Measurements from ENCODE around the gene C2CD4A. TPM values are rescaled to one million over a fixed set of nuclear protein-coding genes. Genes with fewer than 3 reads are reported as not detected.

C2CD4A gene
- total and polyA plus RNA-seq, 2 of the 4 experiments (the other 2 are of a cell fraction), result not detected

DNA sequence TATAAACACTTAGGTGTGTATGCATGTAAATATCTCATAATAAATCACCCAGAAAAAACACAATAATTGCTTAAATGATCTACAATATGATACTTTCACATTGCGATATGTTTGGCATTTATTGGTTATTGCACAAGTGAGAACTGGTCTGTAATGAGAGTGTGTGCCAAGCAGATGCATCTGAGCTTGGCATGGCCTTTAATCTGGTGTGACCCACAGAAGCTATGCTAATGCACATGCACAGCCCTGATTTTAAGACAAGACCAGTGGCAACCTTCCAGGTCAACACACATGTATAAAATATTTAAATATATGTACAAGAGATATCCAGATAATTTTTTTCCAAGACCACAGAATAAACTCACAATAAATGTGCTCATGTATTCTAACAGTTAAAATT lies 42.7 kb downstream of the C2CD4A start:
- H4K5ac ChIP-seq (ENCODE audit: low read depth, low read length), result no peak overlapping the region
- no peak overlapping the region for H2BK15ac ChIP-seq (ENCODE audit: low read depth, low read length)
- no peak overlapping the region for H4K8ac ChIP-seq (ENCODE audit: low read depth in 2 of 2, low read length in 2 of 2)
- H4K20me1 ChIP-seq (ENCODE audit: insufficient read depth, low read length), result no peaks in the 10 kb centered on the region
- H2AK5ac ChIP-seq (ENCODE audit: low read depth, low read length), result no peak overlapping the region
- H2BK120ac ChIP-seq (ENCODE audit: low read depth, low read length), result no peak overlapping the region
- H3K4ac ChIP-seq (ENCODE audit: low read depth, low read length), result no peak overlapping the region
- no peak overlapping the region for H3K18ac ChIP-seq (ENCODE audit: low read depth, low read length)
- no peak overlapping the region for H2BK5ac ChIP-seq (ENCODE audit: low read depth, low read length, poor library complexity, severe bottlenecking)
- no peak overlapping the region for H3K9ac ChIP-seq (ENCODE audit: low read depth, low read length)
- in situ Hi-C loops (cut with MboI; ENCODE audit: low sequenced_read_pairs), result no loop called here
- no peak overlapping the region for H2AK9ac ChIP-seq (replicated peaks; ENCODE audit: low read depth, low read length, poor library complexity)
- H3K9me1 ChIP-seq (ENCODE audit: insufficient read depth, low read length), result peaks cover 2% of the 10 kb centered on the region; the same call in 1 of the 2 replicates
- no peak overlapping the region for H2AFZ ChIP-seq (replicated peaks; ENCODE audit: low read length, poor library complexity)
- no peak overlapping the region for H3K14ac ChIP-seq (replicated peaks; ENCODE audit: low read depth, low read length)
- ATAC-seq (ENCODE audit: low read depth) (no peak), DNase-seq (no peak)
- dilution Hi-C loops (cut with HindIII; ENCODE audit: low sequenced_read_pairs, unreplicated experiment), result no loop called here
- H3K79me1 ChIP-seq (ENCODE audit: low read depth in 1 of 2, low read length in 2 of 2), result no peaks in the 10 kb centered on the region
- H3K36me3 ChIP-seq (ENCODE audit: control insufficient read depth, insufficient read depth, low read length), result no peaks in the 10 kb centered on the region
- H3K27ac ChIP-seq (ENCODE audit: insufficient read depth, low read length), result no peak overlapping the region
- intact Hi-C loops (cut with micrococcal nuclease), result no loop called here
- ChIA-PET POLR2A (ENCODE audit: unreplicated experiment) (no interaction called here), CTCF (no interaction called here)
- H3K27me3 ChIP-seq (ENCODE audit: control insufficient read depth, insufficient read depth, low read length), result no peaks in the 10 kb centered on the region; the same call in 1 of the 2 replicates
- H3K4me2 ChIP-seq (ENCODE audit: low read depth, low read length), result no peak overlapping the region
- no peak overlapping the region for H2BK20ac ChIP-seq (ENCODE audit: low read depth, low read length)
- no TSS peak for BruUV-seq (replicated peaks)
- H3K23ac ChIP-seq (ENCODE audit: low read depth, low read length), result no peak overlapping the region
- TF ChIP-seq, protein P1, sequence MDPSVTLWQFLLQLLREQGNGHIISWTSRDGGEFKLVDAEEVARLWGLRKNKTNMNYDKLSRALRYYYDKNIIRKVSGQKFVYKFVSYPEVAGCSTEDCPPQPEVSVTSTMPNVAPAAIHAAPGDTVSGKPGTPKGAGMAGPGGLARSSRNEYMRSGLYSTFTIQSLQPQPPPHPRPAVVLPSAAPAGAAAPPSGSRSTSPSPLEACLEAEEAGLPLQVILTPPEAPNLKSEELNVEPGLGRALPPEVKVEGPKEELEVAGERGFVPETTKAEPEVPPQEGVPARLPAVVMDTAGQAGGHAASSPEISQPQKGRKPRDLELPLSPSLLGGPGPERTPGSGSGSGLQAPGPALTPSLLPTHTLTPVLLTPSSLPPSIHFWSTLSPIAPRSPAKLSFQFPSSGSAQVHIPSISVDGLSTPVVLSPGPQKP (IDR thresholded peaks at IDR 0.05; ENCODE audit: borderline replicate concordance, low read depth, low read length), result no peak
- TF ChIP-seq MAZ (IDR thresholded peaks at IDR 0.05; ENCODE audit: borderline replicate concordance, low read depth, low read length) (no peak), RFX5 (IDR thresholded peaks at IDR 0.05; ENCODE audit: low read depth, low read length) (no peak), MAFK (IDR thresholded peaks at IDR 0.05; ENCODE audit: low read depth, low read length) (no peak), NFE2L2 (IDR thresholded peaks at IDR 0.05; ENCODE audit: low read depth, low read length) (no peak), CEBPB (IDR thresholded peaks at IDR 0.05; ENCODE audit: low read depth, low read length) (no peak), RAD21 (IDR thresholded peaks at IDR 0.05; ENCODE audit: low read length) (no peak), SMC3 (IDR thresholded peaks at IDR 0.05; ENCODE audit: low read depth, low read length) (no peak), MXI1 (IDR thresholded peaks at IDR 0.05; ENCODE audit: borderline replicate concordance, low read depth, low read length) (no peak), RCOR1 (IDR thresholded peaks at IDR 0.05; ENCODE audit: insufficient replicate concordance, low read length) (no peak), CHD1 (IDR thresholded peaks at IDR 0.05; ENCODE audit: low read depth, low read length) (no peak), BHLHE40 (IDR thresholded peaks at IDR 0.05; ENCODE audit: low read depth, low read length) (no peak), CTCF (conservative IDR thresholded peaks at IDR 0.05; ENCODE audit: low read depth, low read length) (no peak)
- TF ChIP-seq, protein P2, sequence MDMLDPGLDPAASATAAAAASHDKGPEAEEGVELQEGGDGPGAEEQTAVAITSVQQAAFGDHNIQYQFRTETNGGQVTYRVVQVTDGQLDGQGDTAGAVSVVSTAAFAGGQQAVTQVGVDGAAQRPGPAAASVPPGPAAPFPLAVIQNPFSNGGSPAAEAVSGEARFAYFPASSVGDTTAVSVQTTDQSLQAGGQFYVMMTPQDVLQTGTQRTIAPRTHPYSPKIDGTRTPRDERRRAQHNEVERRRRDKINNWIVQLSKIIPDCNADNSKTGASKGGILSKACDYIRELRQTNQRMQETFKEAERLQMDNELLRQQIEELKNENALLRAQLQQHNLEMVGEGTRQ (IDR thresholded peaks at IDR 0.05; ENCODE audit: low read depth, low read length), result no peak
- H4K91ac ChIP-seq (ENCODE audit: insufficient read depth, low read depth, low read length), result no peak overlapping the region
- H3K9me3 ChIP-seq (ENCODE audit: control insufficient read depth, insufficient read depth, low read length), result no peaks in the 10 kb centered on the region
- no peak overlapping the region for H3K56ac ChIP-seq (ENCODE audit: extremely low read depth, insufficient read depth, low read length)
- H3K4me3 ChIP-seq (ENCODE audit: insufficient read depth, low read depth, low read length), result no peak overlapping the region
- peaks cover 5% of the 10 kb centered on the region for H3K4me1 ChIP-seq (ENCODE audit: control insufficient read depth, insufficient read depth, low read length)
- WGBS, 2 experiments (ENCODE audit: extremely low coverage in 2 of 2, insufficient read length in 1 of 2), result no CpG with 5 or more reads among the region's 1 CpG

Data from IMR-90 (cell line).